CD14-positive monocyte (primary cell): ENCODE results near the gene MEAF6. TPM values are rescaled to one million over a fixed set of nuclear protein-coding genes. Genes with fewer than 3 reads are reported as not detected.
A peak's percentile ranks its signal among the peaks of the same experiment; 100 is the strongest.

ENCODE experiments used
- DNase-seq, 3 donors: peaks; one replicate each; pipeline ENCODE4 v3.0.0-alpha.2; 2011 to 2022
- H2AFZ ChIP-seq: 2 replicates; pipeline ENCODE4 v1.6.0; 2012; ENCODE audit warnings: mild to moderate bottlenecking, low read depth, low read length, inconsistent platforms; ENCODE audit not compliant: insufficient read depth, poor library complexity, severe bottlenecking
- H3K27ac ChIP-seq, 2 donors: 1 replicate in 1 of 2; 2 replicates in 1 of 2; pipeline ENCODE4 v1.5.1; 2012 to 2013; ENCODE audit warnings: low read length in 2 of 2, control low read depth in 1 of 2, inconsistent platforms in 1 of 2, low read depth in 1 of 2, mild to moderate bottlenecking in 1 of 2
- H3K27me3 ChIP-seq, 2 donors: one replicate each; pipeline versions ENCODE4 v1.6.0 to v1.6.1; 2011 to 2013; ENCODE audit warnings: low read length in 2 of 2; ENCODE audit not compliant: control insufficient read depth in 2 of 2, insufficient read depth in 2 of 2
- H3K36me3 ChIP-seq, 2 donors: replicated peaks in 1 of 2; 1 replicate in 1 of 2; 2 replicates in 1 of 2; pipeline versions ENCODE4 v1.5.1 to v1.6.1; 2012 to 2013; ENCODE audit warnings: low read length in 2 of 2, control low read depth in 1 of 2, inconsistent platforms in 1 of 2, mild to moderate bottlenecking in 1 of 2; ENCODE audit not compliant: insufficient read depth in 2 of 2, control insufficient read depth in 1 of 2
- H3K4me1 ChIP-seq, 2 donors: 1 replicate in 1 of 2; 2 replicates in 1 of 2; pipeline versions ENCODE4 v1.5.1 to v1.6.1; 2012 to 2013; ENCODE audit warnings: low read length in 2 of 2, control low read depth in 1 of 2, inconsistent platforms in 1 of 2, mild to moderate bottlenecking in 1 of 2, moderate library complexity in 1 of 2; ENCODE audit not compliant: insufficient read depth in 2 of 2, control insufficient read depth in 1 of 2
- H3K4me2 ChIP-seq: replicated peaks from 2 replicates; pipeline ENCODE3; 2012; ENCODE audit warnings: low read length, moderate library complexity, mild to moderate bottlenecking; ENCODE audit not compliant: poor library complexity, severe bottlenecking; ENCODE audit errors: extremely low read depth
- H3K4me3 ChIP-seq, 3 experiments: fragments of 200-600 bp in 1 of 3; sonication (generic) in 1 of 3; replicated peaks in 1 of 3; 1 replicate in 2 of 3; 2 replicates in 1 of 3; pipeline ENCODE4 v1.5.1; 2011 to 2013; ENCODE audit warnings: low read length in 3 of 3, mild to moderate bottlenecking in 3 of 3, control low read depth in 2 of 3, low read depth in 2 of 3, inconsistent platforms in 1 of 3, moderate library complexity in 1 of 3
- H3K79me2 ChIP-seq: 2 replicates; pipeline ENCODE4 v1.6.0; 2012; ENCODE audit warnings: mild to moderate bottlenecking, control low read depth, inconsistent platforms, low read length, moderate library complexity; ENCODE audit not compliant: insufficient read depth
- H3K9ac ChIP-seq: 2 replicates; pipeline ENCODE4 v1.6.0; 2017; ENCODE audit warnings: low read length, mild to moderate bottlenecking; ENCODE audit not compliant: insufficient read depth, poor library complexity, severe bottlenecking
- H3K9me3 ChIP-seq, 2 donors: replicated peaks in 1 of 2; 1 replicate in 1 of 2; 2 replicates in 1 of 2; pipeline versions ENCODE4 v1.5.1 to v1.6.1; 2012 to 2013; ENCODE audit warnings: low read length in 2 of 2, control low read depth in 1 of 2; ENCODE audit not compliant: control insufficient read depth in 1 of 2, insufficient read depth in 1 of 2
- H4K20me1 ChIP-seq: 2 replicates; pipeline ENCODE4 v1.6.0; 2012; ENCODE audit warnings: mild to moderate bottlenecking, low read length, control low read depth, moderate library complexity; ENCODE audit not compliant: insufficient read depth
- H3K27ac Mint-ChIP-seq, 7 donors: one replicate each; pipeline ENCODE4 v1.8.0; 2020; ENCODE audit warnings: mild to moderate bottlenecking in 7 of 7, mixed read lengths in 7 of 7, moderate library complexity in 6 of 7, inconsistent platforms in 2 of 7
- H3K27me3 Mint-ChIP-seq, 3 donors: one replicate each; pipeline ENCODE4 v1.8.0; 2021 to 2022; ENCODE audit warnings: low read depth in 3 of 3, mild to moderate bottlenecking in 3 of 3, mixed read lengths in 3 of 3, moderate library complexity in 3 of 3, inconsistent platforms in 1 of 3
- H3K36me3 Mint-ChIP-seq, 2 donors: one replicate each; pipeline ENCODE4 v1.8.0; 2020; ENCODE audit warnings: mixed read lengths in 2 of 2, inconsistent platforms in 1 of 2, mild to moderate bottlenecking in 1 of 2
- H3K4me1 Mint-ChIP-seq: one replicate; pipeline ENCODE4 v1.8.0; 2020; ENCODE audit warnings: mild to moderate bottlenecking, mixed read lengths
- H3K4me3 Mint-ChIP-seq, 2 donors: one replicate each; pipeline ENCODE4 v1.8.0; 2020; ENCODE audit warnings: mild to moderate bottlenecking in 2 of 2, mixed read lengths in 2 of 2, moderate library complexity in 1 of 2
- H3K9me3 Mint-ChIP-seq, 7 donors: one replicate each; pipeline ENCODE4 v1.8.0; 2020 to 2022; ENCODE audit warnings: mixed read lengths in 7 of 7, mild to moderate bottlenecking in 6 of 7, moderate library complexity in 6 of 7, inconsistent platforms in 2 of 7
- WGBS: methylation state at CpG from one replicate; pipeline ENCODE4 v1.1.5; 2013; ENCODE audit warnings: missing lambda C conversion rate; ENCODE audit not compliant: insufficient coverage; 5-methylcytosine and 5-hydroxymethylcytosine counted together
- intact Hi-C, 2 donors: fragments of 100-400 bp; cut with micrococcal nuclease; formaldehyde crosslinking; loops; one replicate each; pipeline versions ENCODE4 v1.15.0 to v1.15.1; 2023
- polyA plus RNA-seq, 3 donors: library from polyadenylated mRNA; depleted of rRNA in 1 of 3; unstranded in 2 of 3; stranded (reverse) in 1 of 3; fragments of 300-500 nt in 2 of 3; fragments of >200 nt in 1 of 3; fragmentation: Illumina TruSeq in 2 of 3; gene quantifications; 1 replicate in 2 of 3; 2 replicates in 1 of 3; pipeline ENCODE4 v1.2.3, GENCODE V29; 2012 to 2021
- TF ChIP-seq, protein P1 (sequence below): fragments of 200-600 bp; IDR thresholded peaks from one replicate; pipeline ENCODE4 v1.8.0; 2022; ENCODE audit warnings: antibody characterized with exemption, mild to moderate bottlenecking

The MEAF6 gene
- polyA plus RNA-seq, 3 donors, result 56.7 to 99.8 (median 79.2) TPM

DNA sequence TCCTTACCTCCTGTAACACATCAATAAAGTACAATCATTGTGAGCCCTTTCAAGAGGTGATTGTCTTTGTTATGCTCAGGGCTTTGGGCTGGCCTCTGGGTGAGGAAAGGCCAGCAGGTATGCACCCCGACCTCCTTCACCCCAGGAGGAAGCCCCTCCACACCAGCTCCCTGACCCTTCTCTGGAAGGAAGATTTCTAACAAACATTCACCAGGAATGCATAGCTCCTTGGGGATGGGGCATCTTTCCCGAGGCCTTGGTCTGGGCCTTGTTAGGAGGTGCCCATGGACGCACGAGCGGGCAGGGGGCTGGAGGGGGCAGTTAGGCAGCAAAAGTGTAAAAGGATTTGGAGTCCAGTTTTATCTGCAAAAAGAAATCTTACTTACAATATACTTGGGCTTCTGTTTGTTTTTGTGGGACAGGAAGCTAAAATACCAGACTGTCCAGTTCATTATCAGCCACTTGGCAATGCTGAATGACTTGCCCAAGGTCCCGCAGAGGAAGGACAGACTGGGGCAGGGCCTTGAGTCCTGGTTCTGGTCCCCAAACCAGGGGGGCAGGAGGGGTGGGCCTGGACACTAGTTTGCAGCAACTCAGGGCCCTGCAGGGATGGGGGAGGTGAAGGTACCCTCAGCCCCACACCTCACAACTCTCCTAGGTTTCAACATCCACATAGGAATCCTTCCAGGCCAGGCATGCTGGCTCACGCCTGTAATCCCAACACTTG, 30.1 kb downstream of the MEAF6 start:
- Histone ChIP-seq H3K4me2 (no peak overlapping the region), H3K36me3 (peaks cover 56 to 57% of the 10 kb centered on the region in 2 donors), H3K9ac (no peak overlapping the region), H3K27ac (no peak overlapping the region), H2AFZ (no peak overlapping the region), H3K4me1 (peaks cover 41 to 52% of the 10 kb centered on the region in 2 donors), H3K9me3 (no peaks in the 10 kb centered on the region), H4K20me1 (peaks cover 43% of the 10 kb centered on the region), H3K4me3 (no peak overlapping the region), H3K79me2 (peaks cover 18% of the 10 kb centered on the region), H3K27me3 (no peaks in the 10 kb centered on the region)
- no peak overlapping the region for H3K4me3 Mint-ChIP-seq
- H3K36me3 Mint-ChIP-seq, result peaks cover 45 to 60% of the 10 kb centered on the region in 2 donors
- WGBS, result 67% methylated on average over 1 of the region's 7 CpGs
- H3K27me3 Mint-ChIP-seq, result no peaks in the 10 kb centered on the region
- intact Hi-C loops, result loop anchor here in 1 of 2 donors (5.0 kb wide), 1 partner anchor 32 kb away; no protein-coding TSS in a partner anchor
- H3K27ac Mint-ChIP-seq, result peak overlapping the region in 3 of 7 donors; percentile 8 to 26 (median 18)
- DNase-seq, result no peak
- peaks cover 44% of the 10 kb centered on the region for H3K4me1 Mint-ChIP-seq
- no peaks in the 10 kb centered on the region for H3K9me3 Mint-ChIP-seq
- TF ChIP-seq, protein P1, sequence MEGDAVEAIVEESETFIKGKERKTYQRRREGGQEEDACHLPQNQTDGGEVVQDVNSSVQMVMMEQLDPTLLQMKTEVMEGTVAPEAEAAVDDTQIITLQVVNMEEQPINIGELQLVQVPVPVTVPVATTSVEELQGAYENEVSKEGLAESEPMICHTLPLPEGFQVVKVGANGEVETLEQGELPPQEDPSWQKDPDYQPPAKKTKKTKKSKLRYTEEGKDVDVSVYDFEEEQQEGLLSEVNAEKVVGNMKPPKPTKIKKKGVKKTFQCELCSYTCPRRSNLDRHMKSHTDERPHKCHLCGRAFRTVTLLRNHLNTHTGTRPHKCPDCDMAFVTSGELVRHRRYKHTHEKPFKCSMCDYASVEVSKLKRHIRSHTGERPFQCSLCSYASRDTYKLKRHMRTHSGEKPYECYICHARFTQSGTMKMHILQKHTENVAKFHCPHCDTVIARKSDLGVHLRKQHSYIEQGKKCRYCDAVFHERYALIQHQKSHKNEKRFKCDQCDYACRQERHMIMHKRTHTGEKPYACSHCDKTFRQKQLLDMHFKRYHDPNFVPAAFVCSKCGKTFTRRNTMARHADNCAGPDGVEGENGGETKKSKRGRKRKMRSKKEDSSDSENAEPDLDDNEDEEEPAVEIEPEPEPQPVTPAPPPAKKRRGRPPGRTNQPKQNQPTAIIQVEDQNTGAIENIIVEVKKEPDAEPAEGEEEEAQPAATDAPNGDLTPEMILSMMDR, result no peak

DNA sequence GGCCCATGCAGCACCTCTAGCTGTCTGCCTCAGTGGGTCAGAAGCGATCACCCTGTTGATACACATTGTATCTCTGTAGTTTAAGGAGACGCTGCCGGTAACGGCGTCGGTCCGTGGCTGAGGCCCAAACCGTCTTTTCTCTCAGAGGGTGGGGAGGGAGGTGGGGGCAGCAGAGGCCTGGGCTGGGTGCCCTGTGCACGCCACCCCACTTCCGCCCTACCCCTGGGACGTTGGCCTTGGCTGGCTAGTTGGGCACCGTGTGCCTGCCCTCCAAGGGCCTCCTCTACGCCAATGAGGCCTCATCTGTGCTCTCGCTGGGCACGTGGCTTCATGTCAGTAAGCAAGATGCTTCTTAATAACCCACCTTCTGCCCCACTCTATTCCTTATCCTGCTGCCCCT, 30.8 kb downstream of the MEAF6 start:
- WGBS, result 93% methylated on average over 9 of the region's 15 CpGs
- no peaks in the 10 kb centered on the region for H3K9me3 Mint-ChIP-seq
- H3K36me3 Mint-ChIP-seq, result peaks cover 45 to 57% of the 10 kb centered on the region in 2 donors
- Histone ChIP-seq H3K36me3 (peaks cover 51 to 52% of the 10 kb centered on the region in 2 donors), H3K9ac (no peak overlapping the region), H3K4me2 (no peak overlapping the region), H3K9me3 (no peaks in the 10 kb centered on the region), H3K79me2 (peaks cover 25% of the 10 kb centered on the region), H3K27ac (no peak overlapping the region), H3K4me3 (no peak overlapping the region), H3K27me3 (no peaks in the 10 kb centered on the region), H4K20me1 (peaks cover 50% of the 10 kb centered on the region), H3K4me1 (peaks cover 48 to 59% of the 10 kb centered on the region in 2 donors), H2AFZ (no peak overlapping the region)
- H3K4me3 Mint-ChIP-seq, result no peak overlapping the region
- TF ChIP-seq, protein P1, result no peak
- intact Hi-C loops, result no loop called here
- no peaks in the 10 kb centered on the region for H3K27me3 Mint-ChIP-seq
- no peak for DNase-seq
- peaks cover 51% of the 10 kb centered on the region for H3K4me1 Mint-ChIP-seq
- peak overlapping the region in 2 of 7 donors; percentile 26 to 50 for H3K27ac Mint-ChIP-seq
